Ishikawa (cell line): ENCODE measurements around the gene RABGAP1.

Experiments used
- CEBPB ChIP-seq: IDR thresholded peaks from 2 replicates; pipeline ENCODE4 v1.6.1; 2012
- CREB1 ChIP-seq: IDR thresholded peaks from 2 replicates; pipeline ENCODE4 v1.6.1; 2012; ENCODE audit warnings: low read depth
- EGR1 ChIP-seq: IDR thresholded peaks from 2 replicates; pipeline ENCODE4 v1.6.1; 2012
- EP300 ChIP-seq: IDR thresholded peaks from 2 replicates; pipeline ENCODE4 v1.6.1; 2012; ENCODE audit warnings: borderline replicate concordance
- FOXM1 ChIP-seq: IDR thresholded peaks from 2 replicates; pipeline ENCODE4 v1.6.1; 2012; ENCODE audit warnings: low read depth, borderline replicate concordance
- MAX ChIP-seq: IDR thresholded peaks from 2 replicates; pipeline ENCODE4 v1.6.1; 2012
- NFIC ChIP-seq: IDR thresholded peaks from 2 replicates; pipeline ENCODE4 v1.6.1; 2012
- RAD21 ChIP-seq: IDR thresholded peaks from 2 replicates; pipeline ENCODE4 v1.6.1; 2012; ENCODE audit warnings: low read depth
- REST ChIP-seq: IDR thresholded peaks from 2 replicates; pipeline ENCODE4 v1.6.1; 2012; ENCODE audit warnings: low read depth, mild to moderate bottlenecking
- TAF1 ChIP-seq: IDR thresholded peaks from 2 replicates; pipeline ENCODE4 v1.6.1; 2012; ENCODE audit warnings: low read depth, mild to moderate bottlenecking
- TCF12 ChIP-seq: IDR thresholded peaks from 2 replicates; pipeline ENCODE4 v1.6.1; 2012; ENCODE audit warnings: low read depth
- TEAD4 ChIP-seq: IDR thresholded peaks from 2 replicates; pipeline ENCODE4 v1.6.1; 2012
- YY1 ChIP-seq: IDR thresholded peaks from 2 replicates; pipeline ENCODE4 v1.6.1; 2012; ENCODE audit warnings: low read depth
- ZBTB7A ChIP-seq: IDR thresholded peaks from 2 replicates; pipeline ENCODE4 v1.6.1; 2012; ENCODE audit warnings: low read depth

GRCh38 chr9:123005964-123006363, 65.1 kb downstream of the RABGAP1 start:
- TF ChIP-seq MAX (no peak), FOXM1 (no peak), REST (no peak), TCF12 (no peak), ZBTB7A (no peak), CEBPB (no peak), EP300 (no peak), EGR1 (no peak), NFIC (no peak), RAD21 (no peak), CREB1 (no peak), YY1 (no peak), TAF1 (no peak), TEAD4 (no peak)
